ENCODE results near the gene MAN1C1.

Gene MAN1C1

GRCh38 chr1:25672763-25673409, 56.3 kb downstream of the MAN1C1 start:
- Histone ChIP-seq H3K9me3 (ENCODE audit: insufficient read depth, low read length) (no peaks in the 10 kb centered on the region), H3K4me2 (ENCODE audit: low read length) (no peak overlapping the region), H3K27ac (ENCODE audit: low read length) (no peak overlapping the region), H3K4me3 (ENCODE audit: low read length) (no peak overlapping the region), H3K27me3 (ENCODE audit: low read depth, low read length) (peaks cover 20% of the 10 kb centered on the region), H2AFZ (ENCODE audit: low read depth, low read length) (no peak overlapping the region), H3K4me1 (ENCODE audit: low read length) (peaks cover 11% of the 10 kb centered on the region), H4K20me1 (ENCODE audit: insufficient read depth, low read length) (no peaks in the 10 kb centered on the region), H3K79me2 (ENCODE audit: low read length) (no peaks in the 10 kb centered on the region), H3K9ac (ENCODE audit: low read length) (no peak overlapping the region), H3K36me3 (replicated peaks; ENCODE audit: low read depth, low read length) (no peaks in the 10 kb centered on the region)
- no peak for TF ChIP-seq CTCF (IDR thresholded peaks at IDR 0.05; ENCODE audit: low read depth, low read length)
- no peak for TF ChIP-seq EZH2phosphoT487 (IDR thresholded peaks at IDR 0.05; ENCODE audit: low read depth)

DNA sequence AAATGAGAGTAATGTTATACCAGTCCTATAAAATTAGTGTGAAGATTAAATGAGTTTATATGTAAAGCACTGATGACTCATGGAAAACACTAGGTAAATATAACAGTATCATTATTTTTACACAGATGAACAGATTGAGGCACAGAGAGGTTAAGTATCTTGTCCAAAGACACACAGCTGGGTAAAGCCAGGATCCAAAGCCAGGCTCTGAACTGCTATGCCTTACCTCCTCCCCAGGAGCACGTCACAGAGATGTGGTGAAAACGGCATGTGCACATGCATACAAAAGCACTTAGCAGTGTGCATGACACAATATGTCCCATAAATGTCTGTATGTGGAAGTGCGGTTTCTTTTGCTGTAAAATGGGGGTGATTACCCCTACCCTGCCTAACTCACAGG, 56.9 kb downstream of the MAN1C1 start:
- Histone ChIP-seq H3K9ac (ENCODE audit: low read length) (no peak overlapping the region), H3K4me3 (ENCODE audit: low read length) (no peak overlapping the region), H3K79me2 (ENCODE audit: low read length) (no peaks in the 10 kb centered on the region), H2AFZ (ENCODE audit: low read depth, low read length) (no peak overlapping the region), H3K4me1 (ENCODE audit: low read length) (peaks cover 11% of the 10 kb centered on the region), H4K20me1 (ENCODE audit: insufficient read depth, low read length) (no peaks in the 10 kb centered on the region), H3K9me3 (ENCODE audit: insufficient read depth, low read length) (no peaks in the 10 kb centered on the region), H3K36me3 (replicated peaks; ENCODE audit: low read depth, low read length) (no peaks in the 10 kb centered on the region), H3K27me3 (ENCODE audit: low read depth, low read length) (peaks cover 24% of the 10 kb centered on the region), H3K27ac (ENCODE audit: low read length) (no peak overlapping the region), H3K4me2 (ENCODE audit: low read length) (no peak overlapping the region)
- no peak for TF ChIP-seq CTCF (IDR thresholded peaks at IDR 0.05; ENCODE audit: low read depth, low read length)

- TF ChIP-seq EZH2phosphoT487 (IDR thresholded peaks at IDR 0.05; ENCODE audit: low read depth) (no peak), CTCF (IDR thresholded peaks at IDR 0.05; ENCODE audit: low read depth, low read length) (no peak)
- H3K9ac ChIP-seq (ENCODE audit: low read length) = no peak overlapping the region
- H3K4me3 ChIP-seq (ENCODE audit: low read length) = no peak overlapping the region
- no peaks in the 10 kb centered on the region for H4K20me1 ChIP-seq (ENCODE audit: insufficient read depth, low read length)
- H2AFZ ChIP-seq (ENCODE audit: low read depth, low read length) = no peak overlapping the region
- no peaks in the 10 kb centered on the region for H3K36me3 ChIP-seq (replicated peaks; ENCODE audit: low read depth, low read length)
- H3K79me2 ChIP-seq (ENCODE audit: low read length) = no peaks in the 10 kb centered on the region
- H3K27me3 ChIP-seq (ENCODE audit: low read depth, low read length) = peaks cover 31% of the 10 kb centered on the region
- H3K4me2 ChIP-seq (ENCODE audit: low read length) = no peak overlapping the region
- peaks cover 11% of the 10 kb centered on the region for H3K4me1 ChIP-seq (ENCODE audit: low read length)
- no peak overlapping the region for H3K27ac ChIP-seq (ENCODE audit: low read length)
- H3K9me3 ChIP-seq (ENCODE audit: insufficient read depth, low read length) = no peaks in the 10 kb centered on the region
These were observed 57.6 kb downstream of the MAN1C1 start for GRCh38 chr1:25673962-25674806.

DNA sequence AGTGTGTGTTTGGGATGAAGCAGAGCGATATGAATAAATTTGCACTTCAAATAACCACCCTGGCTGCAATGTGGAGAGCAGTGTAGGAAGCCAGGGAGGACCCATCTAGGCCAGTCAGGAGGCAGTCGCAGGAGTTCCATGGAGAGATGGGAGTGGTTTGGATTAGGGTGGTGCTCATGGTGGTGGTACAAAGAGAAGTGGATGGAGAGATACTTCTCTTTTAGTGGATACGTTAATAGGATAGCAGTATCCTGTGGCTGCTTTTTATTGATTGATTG, 58.2 kb downstream of the MAN1C1 start:
- H3K4me2 ChIP-seq (ENCODE audit: low read length) = no peak overlapping the region
- TF ChIP-seq EZH2phosphoT487 (IDR thresholded peaks at IDR 0.05; ENCODE audit: low read depth) = no peak
- no peak for TF ChIP-seq CTCF (IDR thresholded peaks at IDR 0.05; ENCODE audit: low read depth, low read length)
- H4K20me1 ChIP-seq (ENCODE audit: insufficient read depth, low read length) = no peaks in the 10 kb centered on the region
- no peak overlapping the region for H3K9ac ChIP-seq (ENCODE audit: low read length)
- H3K27me3 ChIP-seq (ENCODE audit: low read depth, low read length) = peaks cover 33% of the 10 kb centered on the region
- no peaks in the 10 kb centered on the region for H3K79me2 ChIP-seq (ENCODE audit: low read length)
- no peaks in the 10 kb centered on the region for H3K36me3 ChIP-seq (replicated peaks; ENCODE audit: low read depth, low read length)
- no peaks in the 10 kb centered on the region for H3K9me3 ChIP-seq (ENCODE audit: insufficient read depth, low read length)
- H3K4me3 ChIP-seq (ENCODE audit: low read length) = no peak overlapping the region
- H2AFZ ChIP-seq (ENCODE audit: low read depth, low read length) = no peak overlapping the region
- peaks cover 11% of the 10 kb centered on the region for H3K4me1 ChIP-seq (ENCODE audit: low read length)
- H3K27ac ChIP-seq (ENCODE audit: low read length) = no peak overlapping the region

Data from OCI-LY3 (cell line).